ENCODE results near the gene EXOC3L2. TPM values are rescaled to one million over a fixed set of nuclear protein-coding genes. Genes with fewer than 3 reads are reported as not detected.
A peak's percentile ranks its signal among the peaks of the same experiment; 100 is the strongest.

EXOC3L2 gene
- total and polyA plus RNA-seq, 10 donors = 1.9 to 22.7 (median 13.4) TPM

DNA sequence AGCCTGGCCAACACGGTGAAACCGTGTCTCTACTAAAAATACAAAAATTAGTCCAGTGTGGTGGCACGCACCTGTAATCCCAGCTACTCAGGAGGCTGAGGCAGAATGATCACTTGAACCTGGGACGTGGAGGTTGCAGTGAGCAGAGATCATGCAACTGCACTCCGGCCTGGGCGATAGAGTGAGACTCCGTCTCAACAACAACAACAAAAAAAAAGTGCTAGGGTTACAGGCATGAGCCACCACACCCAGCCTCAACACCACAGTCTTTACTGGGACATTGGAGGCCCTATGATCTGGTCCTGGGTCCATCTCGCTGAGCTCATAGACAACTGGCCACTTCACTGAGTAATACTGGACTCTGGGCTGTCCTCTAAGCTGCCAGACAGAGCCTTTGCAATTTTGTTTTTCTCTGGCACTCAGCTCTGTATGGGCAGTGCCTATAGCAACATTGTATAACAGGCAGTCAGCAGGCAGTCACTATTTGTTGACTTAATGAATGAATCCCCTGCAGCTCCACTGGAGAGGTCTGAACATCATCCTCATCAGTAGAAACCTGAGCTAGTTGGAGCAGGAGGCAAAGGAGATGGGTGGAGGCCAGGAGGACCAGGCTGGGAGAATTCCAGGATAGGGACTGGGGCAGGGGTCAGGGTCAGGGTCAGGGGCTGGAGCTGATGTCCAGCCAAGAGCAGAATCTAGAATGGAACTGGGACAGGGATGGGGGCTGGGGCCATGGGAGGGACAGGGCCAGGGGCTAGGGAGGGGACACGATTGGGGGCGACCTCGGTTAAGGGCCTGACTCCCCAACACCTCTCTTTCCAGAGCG, 58.5 kb downstream of the EXOC3L2 start:
- intact Hi-C loops (cut with DNase I; ENCODE audit: low total_unique reads) = no loop called here
- peaks cover 0 to 48% (median 28%) of the 10 kb centered on the region in 6 donors for H3K4me1 ChIP-seq
- peaks cover 0 to 10% (median 0%) of the 10 kb centered on the region in 8 donors for H3K9me3 ChIP-seq
- no peaks in the 10 kb centered on the region for H3K27me3 ChIP-seq (replicated peaks in 1 of 7)
- WGBS, 5 donors = 85 to 95% (median 92%) methylated on average over 12 of the region's 12 CpGs
- H3K36me3 ChIP-seq = peaks cover 0 to 8% (median 2%) of the 10 kb centered on the region in 6 donors
- TF ChIP-seq POLR2AphosphoS5 (IDR thresholded peaks at IDR 0.05) = no peak
- TF ChIP-seq, protein P1, sequence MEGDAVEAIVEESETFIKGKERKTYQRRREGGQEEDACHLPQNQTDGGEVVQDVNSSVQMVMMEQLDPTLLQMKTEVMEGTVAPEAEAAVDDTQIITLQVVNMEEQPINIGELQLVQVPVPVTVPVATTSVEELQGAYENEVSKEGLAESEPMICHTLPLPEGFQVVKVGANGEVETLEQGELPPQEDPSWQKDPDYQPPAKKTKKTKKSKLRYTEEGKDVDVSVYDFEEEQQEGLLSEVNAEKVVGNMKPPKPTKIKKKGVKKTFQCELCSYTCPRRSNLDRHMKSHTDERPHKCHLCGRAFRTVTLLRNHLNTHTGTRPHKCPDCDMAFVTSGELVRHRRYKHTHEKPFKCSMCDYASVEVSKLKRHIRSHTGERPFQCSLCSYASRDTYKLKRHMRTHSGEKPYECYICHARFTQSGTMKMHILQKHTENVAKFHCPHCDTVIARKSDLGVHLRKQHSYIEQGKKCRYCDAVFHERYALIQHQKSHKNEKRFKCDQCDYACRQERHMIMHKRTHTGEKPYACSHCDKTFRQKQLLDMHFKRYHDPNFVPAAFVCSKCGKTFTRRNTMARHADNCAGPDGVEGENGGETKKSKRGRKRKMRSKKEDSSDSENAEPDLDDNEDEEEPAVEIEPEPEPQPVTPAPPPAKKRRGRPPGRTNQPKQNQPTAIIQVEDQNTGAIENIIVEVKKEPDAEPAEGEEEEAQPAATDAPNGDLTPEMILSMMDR (IDR thresholded peaks at IDR 0.05 in 8 of 11, conservative IDR thresholded peaks at IDR 0.05 in 3 of 11) = no peak
- TF ChIP-seq POLR2A (IDR thresholded peaks at IDR 0.05) = no peak
- no peak overlapping the region for H3K4me3 ChIP-seq
- DNase-seq = no peak
- H3K27ac ChIP-seq = peak overlapping the region in 2 of 8 donors; percentile 4 to 23

DNA sequence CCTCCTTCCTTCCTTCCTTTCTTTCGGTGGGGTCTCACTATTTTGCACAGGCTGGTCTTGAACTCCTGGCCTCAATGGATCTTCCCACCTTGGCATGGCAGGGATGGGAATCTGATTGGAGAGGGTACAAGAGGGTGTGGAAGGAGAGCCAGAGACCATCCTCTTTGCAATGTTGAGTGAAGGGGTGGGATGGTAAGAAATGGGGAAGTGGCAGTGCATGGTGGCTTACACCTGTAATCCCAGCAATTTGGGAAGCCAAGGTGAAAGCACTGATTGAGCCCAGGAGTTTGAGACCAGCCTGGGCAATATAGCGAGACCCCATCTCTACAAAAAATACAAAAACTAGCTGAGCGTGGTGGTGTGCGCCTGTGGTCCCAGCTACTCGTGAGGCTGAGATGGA, 61.1 kb downstream of the EXOC3L2 start:
- intact Hi-C loops (cut with DNase I; ENCODE audit: low total_unique reads) = no loop called here
- TF ChIP-seq POLR2A (IDR thresholded peaks at IDR 0.05) (no peak), POLR2AphosphoS5 (IDR thresholded peaks at IDR 0.05) (no peak)
- TF ChIP-seq, protein P1 (IDR thresholded peaks at IDR 0.05 in 8 of 11, conservative IDR thresholded peaks at IDR 0.05 in 3 of 11) = no peak
- Histone ChIP-seq H3K27ac (peak overlapping the region in 1 of 8 donors; percentile 55), H3K9me3 (no peaks in the 10 kb centered on the region), H3K4me1 (peaks cover 14 to 74% (median 54%) of the 10 kb centered on the region in 6 donors), H3K36me3 (peaks cover 0 to 24% (median 0%) of the 10 kb centered on the region in 6 donors), H3K4me3 (no peak overlapping the region), H3K27me3 (replicated peaks in 1 of 7) (no peaks in the 10 kb centered on the region)
- 84 to 92% (median 89%) methylated on average over 5 of the region's 5 CpGs for WGBS, 5 donors
- DNase-seq = no peak

DNA sequence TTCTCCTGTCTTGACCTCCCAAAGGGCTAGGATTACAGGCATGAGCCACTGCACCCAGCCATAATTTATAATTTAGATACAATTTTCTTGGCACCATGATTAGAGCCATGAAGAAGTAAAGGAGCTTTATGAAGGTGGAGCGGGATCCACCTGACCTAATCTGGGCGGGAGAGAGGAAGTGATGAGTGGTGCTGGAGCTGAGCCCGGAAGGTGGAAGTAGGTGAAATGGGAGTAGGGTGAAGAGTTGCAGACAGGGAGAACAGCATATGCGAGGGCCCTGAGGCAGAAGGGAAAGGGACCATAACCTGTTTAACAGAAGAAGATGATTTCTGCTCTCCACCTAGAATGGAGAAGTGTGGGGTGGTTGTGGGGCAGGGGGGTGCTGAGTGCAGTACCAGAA, 62.4 kb downstream of the EXOC3L2 start:
- H3K4me3 ChIP-seq = no peak overlapping the region
- no peak for DNase-seq
- WGBS, 5 donors = 61 to 84% (median 66%) methylated on average over 4 of the region's 4 CpGs
- peaks cover 14 to 77% (median 54%) of the 10 kb centered on the region in 6 donors for H3K4me1 ChIP-seq
- intact Hi-C loops (cut with DNase I; ENCODE audit: low total_unique reads) = no loop called here
- H3K9me3 ChIP-seq = no peaks in the 10 kb centered on the region
- H3K27me3 ChIP-seq (replicated peaks in 1 of 7) = no peaks in the 10 kb centered on the region
- peaks cover 0 to 24% (median 0%) of the 10 kb centered on the region in 6 donors for H3K36me3 ChIP-seq
- no peak overlapping the region for H3K27ac ChIP-seq
- TF ChIP-seq, protein P1 (IDR thresholded peaks at IDR 0.05 in 8 of 11, conservative IDR thresholded peaks at IDR 0.05 in 3 of 11) = no peak
- TF ChIP-seq POLR2AphosphoS5 (IDR thresholded peaks at IDR 0.05) (no peak), POLR2A (IDR thresholded peaks at IDR 0.05) (no peak)

DNA sequence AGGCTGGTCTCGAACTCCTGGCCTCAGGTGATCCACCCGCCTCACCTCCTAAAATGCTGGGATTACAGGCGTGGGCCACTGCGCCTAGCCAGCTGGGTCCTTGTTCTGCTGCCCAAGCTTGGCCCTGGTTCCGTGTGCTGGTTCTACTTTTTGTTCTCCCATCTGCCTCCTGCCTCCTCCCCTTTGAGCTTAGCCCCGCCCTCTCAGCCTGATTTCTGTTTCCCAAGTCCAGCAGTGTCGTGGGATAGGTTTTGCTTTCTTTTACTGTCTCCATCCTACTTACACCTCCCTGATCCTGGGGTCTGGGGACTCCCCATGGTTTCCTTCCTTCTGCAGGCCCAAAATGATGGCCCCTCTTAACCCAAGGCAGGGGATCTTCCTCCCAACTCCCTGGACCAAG, 64.3 kb downstream of the EXOC3L2 start:
- H3K36me3 ChIP-seq = peaks cover 0 to 24% (median 0%) of the 10 kb centered on the region in 6 donors
- intact Hi-C loops (cut with DNase I; ENCODE audit: low total_unique reads) = no loop called here
- no peaks in the 10 kb centered on the region for H3K27me3 ChIP-seq (replicated peaks in 1 of 7)
- TF ChIP-seq POLR2AphosphoS5 (IDR thresholded peaks at IDR 0.05) (no peak), POLR2A (IDR thresholded peaks at IDR 0.05) (no peak)
- TF ChIP-seq, protein P1 (IDR thresholded peaks at IDR 0.05 in 8 of 11, conservative IDR thresholded peaks at IDR 0.05 in 3 of 11) = no peak
- H3K9me3 ChIP-seq = no peaks in the 10 kb centered on the region
- H3K4me3 ChIP-seq = peak overlapping the region in 1 of 8 donors; percentile 96
- WGBS, 5 donors = 77 to 82% (median 82%) methylated on average over 7 of the region's 7 CpGs
- H3K4me1 ChIP-seq = peaks cover 19 to 85% (median 64%) of the 10 kb centered on the region in 6 donors
- DNase-seq = no peak
- H3K27ac ChIP-seq = peak overlapping the region in 2 of 8 donors; percentile 91 to 93

Data from spleen (tissue), 11 donors.